Left colon (tissue), 2 donors: ENCODE measurements around the gene KHDC3L. TPM values are rescaled to one million over a fixed set of nuclear protein-coding genes. Genes with fewer than 3 reads are reported as not detected.
A peak's percentile ranks its signal among the peaks of the same experiment; 100 is the strongest.
"Not testable (repeated sequence)": the region's sequence is repeated elsewhere in the genome, so short reads cannot be mapped to it uniquely, and the experiment has no call there.

Experiments used
- ATAC-seq: fragments of 200-7000 bp; cut with Tn5 transposase; one replicate; pipeline ENCODE4 v1.9.1; 2020; ENCODE audit warnings: mild to moderate bottlenecking, moderate library complexity
- DNase-seq, 2 donors: peaks; one replicate each; pipeline ENCODE4 v3.0.0-alpha.2; 2020
- intact Hi-C, 2 donors: fragments of 100-400 bp; cut with DNase I in 1 of 2; cut with micrococcal nuclease in 1 of 2; formaldehyde crosslinking; loops; one replicate each; pipeline versions ENCODE4 v1.11.2 to v1.14.0; 2022; cut with DNase I, micrococcal nuclease
- total RNA-seq, 2 donors: library from RNA; stranded (reverse); fragmentation: NEBNext Ultra II Directional; extraction: Animal tissue kit (Norgen Biotek cat#: 25700); gene quantifications; one replicate each; pipeline ENCODE4 v1.2.1, GENCODE V29; 2021
- donor health status: DM: no; HTN: no; CAD: no.
- donor health status: DM: yes; HTN: yes; CAD: no.

KHDC3L gene
- total RNA-seq, 2 donors from 2014 or later: not detected

GRCh38 chr6:73367761-73368355 lies 5.4 kb downstream of the KHDC3L start:
- no peak for ATAC-seq
- intact Hi-C loops: no loop called here
- no peak for DNase-seq

DNA sequence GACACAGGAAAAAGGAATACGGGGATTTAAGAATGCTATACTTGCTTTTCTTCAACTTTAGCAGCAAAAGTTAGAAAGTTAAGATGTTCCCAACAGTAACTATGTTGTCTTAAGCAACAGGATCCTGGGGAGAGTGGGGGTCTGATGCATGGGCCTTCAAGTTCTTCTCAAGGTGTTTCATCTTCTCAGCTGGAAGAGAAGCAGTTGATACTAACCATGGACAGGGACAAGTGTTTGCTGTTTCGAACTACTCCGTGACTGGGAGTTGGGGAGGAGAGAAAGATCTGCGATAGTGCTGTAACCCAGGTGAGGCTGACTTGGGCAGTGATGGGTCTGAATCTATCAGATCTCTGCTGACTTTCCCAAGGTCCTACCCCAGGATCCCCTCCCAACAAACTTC lies 6.2 kb downstream of the KHDC3L start:
- no peak for DNase-seq
- ATAC-seq: no peak
- intact Hi-C loops: no loop called here

- ATAC-seq: no peak
- intact Hi-C loops: no loop called here
- DNase-seq: no peak
These were observed 6.7 kb downstream of the KHDC3L start for GRCh38 chr6:73369157-73369556.

DNA sequence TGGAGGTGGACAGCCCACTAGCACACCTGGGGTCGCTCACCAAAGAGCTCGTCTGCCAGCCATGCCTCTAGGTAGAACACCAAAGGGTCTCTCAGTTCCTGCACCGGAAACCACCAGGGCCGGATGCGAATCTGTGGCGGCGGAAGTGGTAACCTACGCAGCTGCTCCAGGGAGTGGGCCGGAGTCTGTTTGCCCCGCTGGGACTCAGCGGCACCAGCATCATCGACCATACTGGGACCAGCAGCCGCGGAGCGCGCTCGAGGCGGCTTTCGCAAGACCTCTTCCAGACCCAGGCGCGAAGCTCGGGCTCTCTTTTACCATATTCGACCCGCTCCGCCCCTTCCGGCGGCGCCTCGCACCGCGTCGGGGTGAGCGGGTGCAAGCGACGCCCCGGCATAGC lies 7.1 kb downstream of the KHDC3L start, which contains the start of gene OOEP:
Gene OOEP (minus strand): TSS at position 335 of the 400 bp plus-strand sequence. CDS start 105 bp downstream, at position 230.
- intact Hi-C loops: no loop called here
- no peak for DNase-seq
- ATAC-seq: no peak

GRCh38 chr6:73371984-73372383 lies 9.5 kb downstream of the KHDC3L start:
- intact Hi-C loops: no loop called here
- ATAC-seq (no peak), DNase-seq (no peak)

- ATAC-seq (no peak), DNase-seq (no peak)
- intact Hi-C loops: no loop called here
These were observed 10.1 kb downstream of the KHDC3L start for GRCh38 chr6:73372516-73372915.

- ATAC-seq (no peak), DNase-seq (no peak)
- intact Hi-C loops: no loop called here
These were observed 12.8 kb downstream of the KHDC3L start for GRCh38 chr6:73375216-73375615.

GRCh38 chr6:73377225-73377624 lies 14.8 kb downstream of the KHDC3L start:
- ATAC-seq (no peak), DNase-seq (no peak)
- intact Hi-C loops: no loop called here

DNA sequence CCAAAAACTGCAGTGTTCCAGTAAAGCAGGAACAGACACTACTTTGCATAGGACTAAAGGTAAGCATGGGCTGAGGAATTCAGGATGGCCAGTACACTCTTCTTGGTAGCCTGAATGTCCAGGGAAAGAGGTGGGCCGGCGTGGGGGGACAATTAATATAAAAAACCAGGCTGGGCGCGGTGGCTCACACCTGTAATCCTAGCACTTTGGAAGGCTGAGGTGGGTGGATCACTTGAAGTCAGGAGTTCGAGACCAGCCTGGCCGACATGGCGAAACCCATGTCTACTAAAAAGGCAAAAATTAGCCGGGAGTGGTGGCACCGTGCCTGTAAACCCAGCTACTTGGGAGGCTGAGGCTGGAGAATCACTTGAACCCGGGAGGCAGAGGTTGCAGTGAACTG lies 19.1 kb downstream of the KHDC3L start:
- DNase-seq, intact Hi-C loops, ATAC-seq: not testable (repeated sequence)

DNA sequence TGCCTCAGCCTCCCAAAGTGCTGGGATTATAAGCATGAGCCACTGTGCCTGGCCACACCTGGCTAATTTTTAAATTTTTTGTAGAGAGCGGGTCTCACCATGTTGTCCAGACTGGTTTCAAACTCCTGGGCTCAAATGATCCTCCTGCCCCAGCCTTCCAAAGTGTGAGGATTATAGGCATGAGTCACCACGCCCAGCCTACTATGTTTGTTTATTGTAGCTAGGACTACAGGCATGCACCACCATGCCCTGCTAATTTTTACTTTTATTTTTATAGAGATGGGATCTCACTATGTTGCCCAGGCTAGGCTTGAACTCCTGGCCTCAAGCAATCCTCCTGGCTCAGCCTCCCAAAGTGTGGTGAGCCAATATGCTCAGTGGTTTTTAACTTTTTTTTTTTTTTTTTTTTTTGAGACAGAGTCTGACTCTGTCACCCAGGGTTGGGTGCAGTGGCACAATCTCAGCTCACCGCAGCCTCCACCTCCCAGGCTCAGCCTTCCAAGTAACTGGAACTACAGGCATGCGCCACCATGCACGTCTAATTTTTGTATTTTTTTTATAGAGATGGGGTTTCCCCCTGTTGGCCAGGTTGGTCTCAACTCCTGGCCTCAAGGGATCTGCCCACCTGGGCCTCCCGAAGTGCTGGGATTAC lies 20.1 kb downstream of the KHDC3L start:
- ATAC-seq (no peak), DNase-seq (no peak)
- intact Hi-C loops: no loop called here

- DNase-seq (no peak), ATAC-seq (peak; percentile 18)
- intact Hi-C loops: no loop called here
These were observed 26.0 kb downstream of the KHDC3L start for GRCh38 chr6:73388433-73388799.

DNA sequence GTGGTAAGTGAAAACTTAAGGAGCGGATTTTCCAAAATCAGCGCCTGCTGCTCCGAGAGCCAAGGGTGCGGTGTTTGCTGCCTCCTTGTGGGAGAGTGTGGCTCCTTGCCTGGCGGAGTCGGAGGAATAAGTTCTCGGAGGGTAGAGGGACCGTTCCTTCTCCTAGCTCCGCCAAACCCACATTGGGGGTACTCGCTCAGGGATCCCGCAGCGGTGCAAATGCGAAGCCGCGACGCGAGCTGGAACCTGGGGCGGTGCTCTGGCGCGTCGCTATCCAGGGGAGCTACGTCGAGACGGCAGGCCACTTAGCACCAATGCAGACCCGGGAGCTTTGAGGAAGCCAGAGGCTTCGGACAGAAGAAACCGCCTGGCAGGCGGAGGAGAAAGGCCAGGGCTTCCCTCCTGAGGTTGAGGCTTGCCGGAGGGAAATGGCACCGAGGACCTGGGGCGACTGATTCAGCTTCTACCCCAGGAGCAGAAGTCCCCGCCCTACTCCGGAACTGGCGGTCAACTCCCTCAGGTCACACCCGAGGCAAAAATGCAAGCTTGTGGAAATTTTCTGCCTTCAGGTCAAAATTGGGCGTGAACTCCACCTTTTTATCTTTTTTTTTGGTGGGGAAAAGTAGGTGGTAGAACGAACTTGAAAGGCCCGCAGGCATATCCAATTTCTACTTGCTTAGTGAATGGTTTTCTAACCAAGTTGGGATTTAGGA lies 26.5 kb downstream of the KHDC3L start:
- DNase-seq: peak; percentile 46 to 48
- intact Hi-C loops: no loop called here
- peak; percentile 78 for ATAC-seq

DNA sequence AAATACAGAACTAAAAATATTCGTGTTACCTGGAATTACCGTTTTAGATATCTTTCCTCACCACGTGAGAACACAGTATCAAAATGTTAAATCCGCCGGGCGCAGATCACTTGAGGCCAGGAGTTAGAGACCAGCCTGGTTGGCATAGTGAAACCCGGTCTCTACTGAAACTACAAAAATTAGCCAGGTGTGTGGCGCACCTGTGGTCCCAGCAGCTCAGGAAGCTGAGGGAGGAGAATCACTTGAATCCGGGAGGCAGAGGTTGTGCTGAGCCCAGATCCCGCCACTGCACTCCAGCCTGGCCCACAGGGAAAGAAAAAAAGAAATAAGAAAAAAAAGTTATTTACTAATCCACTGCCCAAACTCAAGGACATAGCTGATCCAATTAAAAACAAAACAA lies 27.4 kb downstream of the KHDC3L start:
- intact Hi-C loops: no loop called here
- ATAC-seq (no peak), DNase-seq (no peak)

DNA sequence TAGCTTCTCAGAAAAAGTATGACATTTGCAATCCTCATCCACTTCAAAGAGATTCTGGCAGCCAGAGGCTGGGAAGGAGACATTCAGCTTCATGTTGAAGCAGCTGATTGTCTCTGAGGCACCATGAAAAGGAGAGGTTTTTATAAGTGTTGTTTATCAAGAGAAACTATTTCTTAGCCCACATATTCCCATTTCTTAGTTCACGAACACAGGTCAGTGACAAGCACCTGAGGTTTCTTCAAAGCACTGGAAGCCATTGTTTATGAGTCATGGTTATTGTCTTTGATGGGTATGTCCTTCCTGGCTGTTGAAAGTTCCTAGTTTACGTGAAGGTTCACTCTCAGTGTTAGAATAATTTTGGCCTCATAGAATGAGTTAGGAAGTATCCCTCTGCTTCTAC lies 29.2 kb downstream of the KHDC3L start:
- intact Hi-C loops: no loop called here

DNA sequence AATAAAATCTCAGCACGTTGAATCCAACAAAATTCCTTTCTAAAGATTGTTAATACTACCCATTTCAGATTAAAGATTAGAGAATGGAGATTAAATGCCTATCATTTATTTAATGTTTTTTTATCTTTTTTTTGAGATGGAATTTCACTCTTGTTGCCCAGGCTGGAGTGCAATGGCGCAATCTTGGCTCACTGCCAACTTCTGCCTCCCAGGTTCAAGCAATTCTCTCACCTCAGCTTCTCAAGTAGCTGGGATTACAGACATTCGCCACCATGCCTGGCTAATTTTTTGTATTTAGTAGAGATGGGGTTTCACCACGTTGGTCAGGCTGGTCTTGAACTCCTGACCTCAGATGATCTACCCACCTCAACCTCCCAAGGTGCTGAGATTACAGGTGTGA lies 29.7 kb downstream of the KHDC3L start:
- ATAC-seq, DNase-seq, intact Hi-C loops: not testable (repeated sequence)

More for the DNA sequence above, 29.2 kb downstream of the KHDC3L start:
- DNase-seq: no peak
- ATAC-seq: no peak

- intact Hi-C loops: no loop called here
- no peak for DNase-seq
- no peak for ATAC-seq
These were observed 30.8 kb downstream of the KHDC3L start for GRCh38 chr6:73393278-73393677.

DNA sequence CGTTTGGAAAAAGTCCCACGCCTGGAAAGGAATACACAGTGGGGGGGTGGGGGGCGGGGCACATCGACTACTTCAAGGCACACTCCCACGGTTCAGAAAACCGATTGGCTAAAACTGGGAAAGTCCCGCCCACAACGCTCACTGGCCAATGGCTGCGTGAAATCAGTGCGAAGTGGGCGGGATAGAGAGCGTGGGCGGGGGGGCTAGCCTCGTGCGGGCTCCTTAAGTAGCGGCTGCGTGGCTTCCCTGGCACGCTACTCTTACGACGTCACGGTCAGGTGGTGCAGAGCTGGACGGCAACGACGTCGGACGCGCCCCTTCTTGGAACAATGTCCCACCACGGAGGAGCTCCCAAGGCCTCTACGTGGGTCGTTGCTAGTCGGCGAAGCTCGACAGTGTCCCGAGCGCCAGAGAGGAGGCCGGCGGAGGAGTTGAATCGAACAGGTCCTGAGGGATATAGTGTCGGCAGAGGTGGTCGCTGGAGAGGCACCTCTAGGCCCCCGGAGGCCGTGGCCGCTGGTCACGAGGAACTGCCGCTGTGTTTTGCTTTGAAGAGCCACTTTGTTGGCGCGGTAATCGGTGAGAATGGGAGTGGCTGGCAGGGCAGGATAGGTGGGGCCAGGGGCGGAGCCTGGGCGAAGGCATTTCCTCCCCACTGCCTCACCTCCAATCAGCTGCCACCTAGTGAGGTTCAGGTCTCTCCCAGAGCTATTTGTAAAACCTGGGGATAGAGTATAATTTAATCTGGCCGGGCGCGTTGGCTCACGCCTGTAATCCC lies 32.3 kb downstream of the KHDC3L start, which contains the start of gene DDX43:
Gene DDX43 (plus strand): TSS at position 252 of the 778 bp plus-strand sequence. CDS start 78 bp downstream, at position 330.
- ATAC-seq: no peak

GRCh38 chr6:73395875-73396274 lies 33.4 kb downstream of the KHDC3L start:
- no peak for DNase-seq
- intact Hi-C loops: no loop called here
- ATAC-seq: no peak

More for the DNA sequence above, 32.3 kb downstream of the KHDC3L start, which contains the start of gene DDX43:
- intact Hi-C loops: no loop called here
- DNase-seq: peak; percentile 44 to 54

GRCh38 chr6:73400656-73401055 lies 38.2 kb downstream of the KHDC3L start:
- DNase-seq: no peak
- ATAC-seq: no peak
- intact Hi-C loops: no loop called here
